Measurements from ENCODE around the gene COG5. TPM values are rescaled to one million over a fixed set of nuclear protein-coding genes. Genes with fewer than 3 reads are reported as not detected.

Gene COG5
- total and polyA plus RNA-seq, 2 of the 4 experiments (the other 2 are of a cell fraction): 18.5 to 27.4 TPM

DNA sequence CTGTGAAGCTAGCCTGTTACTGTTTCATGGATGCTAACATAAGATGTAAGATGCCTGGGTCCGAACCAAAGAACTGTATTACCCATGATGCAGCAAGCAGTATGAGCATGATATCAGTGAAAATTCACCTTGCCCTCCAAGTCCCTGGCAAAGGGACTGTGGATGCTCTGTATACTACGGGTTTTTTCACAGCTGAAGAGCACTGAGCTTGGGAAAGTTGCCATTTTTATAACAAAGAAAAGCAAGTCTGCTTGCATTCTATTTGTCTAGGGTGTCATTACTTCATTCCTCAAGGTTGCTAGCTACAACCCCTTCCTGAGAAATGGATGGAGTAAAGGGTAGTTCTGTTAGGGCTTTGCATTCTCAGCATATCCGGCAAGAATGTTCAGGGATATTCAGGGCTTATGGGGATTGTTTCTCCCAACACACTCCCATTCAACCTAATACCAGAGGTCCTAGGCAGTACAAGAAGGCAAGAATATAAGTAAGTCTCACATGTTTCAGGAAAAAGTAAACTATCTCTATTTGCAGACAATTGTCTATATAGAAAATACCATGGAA, 99.0 kb downstream of the COG5 start:
- TF ChIP-seq CEBPB (IDR thresholded peaks at IDR 0.05; ENCODE audit: low read depth, low read length): no peak
- DNase-seq (no peak), ATAC-seq (ENCODE audit: low read depth) (no peak)
- CTCF ChIA-PET: interaction anchor here (0.6 to 0.7 kb wide), 2 partner anchors 410 to 414 kb away, joined by 3 to 4 read pairs; no protein-coding TSS in a partner anchor
- H3K9me3 ChIP-seq (ENCODE audit: control insufficient read depth, insufficient read depth, low read length): no peaks in the 10 kb centered on the region
- H4K91ac ChIP-seq (ENCODE audit: insufficient read depth, low read depth, low read length): no peak overlapping the region
- no peak overlapping the region for H3K9ac ChIP-seq (ENCODE audit: low read depth, low read length)
- no peak overlapping the region for H3K14ac ChIP-seq (replicated peaks; ENCODE audit: low read depth, low read length)
- H3K18ac ChIP-seq (ENCODE audit: low read depth, low read length): no peak overlapping the region
- POLR2A ChIA-PET (ENCODE audit: unreplicated experiment): no interaction called here
- no peak overlapping the region for H2BK20ac ChIP-seq (ENCODE audit: low read depth, low read length)
- no peak overlapping the region for H2AK9ac ChIP-seq (replicated peaks; ENCODE audit: low read depth, low read length, poor library complexity)
- H3K9me1 ChIP-seq (ENCODE audit: insufficient read depth, low read length): no peaks in the 10 kb centered on the region
- dilution Hi-C loops (cut with HindIII; ENCODE audit: low sequenced_read_pairs, unreplicated experiment): loop anchor here (25.0 kb wide), 1 partner anchor 248 kb away; no protein-coding TSS in a partner anchor
- no CpG with 5 or more reads among the region's 3 CpGs for WGBS, 2 experiments (ENCODE audit: extremely low coverage in 2 of 2, insufficient read length in 1 of 2)
- no peak overlapping the region for H4K5ac ChIP-seq (ENCODE audit: low read depth, low read length)
- H3K4ac ChIP-seq (ENCODE audit: low read depth, low read length): no peak overlapping the region
- intact Hi-C loops (cut with micrococcal nuclease): loop anchor here (5.0 kb wide), 2 partner anchors 118 to 683 kb away; partner anchors contain the start of gene BCAP29
- no peak overlapping the region for H2AFZ ChIP-seq (replicated peaks; ENCODE audit: low read length, poor library complexity)
- H3K23ac ChIP-seq (ENCODE audit: low read depth, low read length): no peak overlapping the region
- H4K8ac ChIP-seq (ENCODE audit: low read depth in 2 of 2, low read length in 2 of 2): no peak overlapping the region
- BruUV-seq (replicated peaks): no TSS peak
- H3K4me2 ChIP-seq (ENCODE audit: low read depth, low read length): no peak overlapping the region
- H3K27ac ChIP-seq (ENCODE audit: insufficient read depth, low read length): no peak overlapping the region
- no peak overlapping the region for H2AK5ac ChIP-seq (ENCODE audit: low read depth, low read length)
- H3K4me1 ChIP-seq (ENCODE audit: control insufficient read depth, insufficient read depth, low read length): no peaks in the 10 kb centered on the region
- H3K79me1 ChIP-seq (ENCODE audit: low read depth in 1 of 2, low read length in 2 of 2): peaks cover 0 to 11% of the 10 kb centered on the region in 2 experiments; a peak in 1 of 4 replicates
- no peak overlapping the region for H3K4me3 ChIP-seq (ENCODE audit: insufficient read depth, low read depth, low read length)
- H2BK15ac ChIP-seq (ENCODE audit: low read depth, low read length): no peak overlapping the region
- H3K27me3 ChIP-seq (ENCODE audit: control insufficient read depth, insufficient read depth, low read length): no peaks in the 10 kb centered on the region
- no peaks in the 10 kb centered on the region for H3K36me3 ChIP-seq (ENCODE audit: control insufficient read depth, insufficient read depth, low read length)
- no peak overlapping the region for H2BK120ac ChIP-seq (ENCODE audit: low read depth, low read length)
- H2BK5ac ChIP-seq (ENCODE audit: low read depth, low read length, poor library complexity, severe bottlenecking): no peak overlapping the region
- no peak overlapping the region for H3K56ac ChIP-seq (ENCODE audit: extremely low read depth, insufficient read depth, low read length)
- H4K20me1 ChIP-seq (ENCODE audit: insufficient read depth, low read length): peaks cover 8% of the 10 kb centered on the region; the same call in 1 of the 2 replicates
- in situ Hi-C loops (cut with MboI; ENCODE audit: low sequenced_read_pairs): loop anchor here (5.0 kb wide), 2 partner anchors 258 to 408 kb away; no protein-coding TSS in a partner anchor

All from IMR-90 (cell line).